Spleen (tissue), 7 donors: ENCODE measurements around the gene TBC1D21.

Experiments
- POLR2A ChIP-seq, 3 donors: fragments of 450-650 bp; IDR thresholded peaks; one replicate each; pipeline ENCODE4 v1.5.1; 2017; ENCODE audit warnings: antibody characterized with exemption in 3 of 3, mild to moderate bottlenecking in 1 of 3
- POLR2AphosphoS5 ChIP-seq, 3 donors: sonication (generic); formaldehyde crosslinking; IDR thresholded peaks; one replicate each; pipeline ENCODE4 v1.5.1; 2017; ENCODE audit warnings: antibody characterized with exemption in 3 of 3
- TF ChIP-seq, protein P1 (sequence below), 11 experiments: fragments of 200-600 bp in 7 of 11; fragments of 450-650 bp in 4 of 11; sonication (generic) in 4 of 11; IDR thresholded peaks in 8 of 11; conservative IDR thresholded peaks in 3 of 11; 1 replicate in 7 of 11; 2 replicates in 4 of 11; pipeline versions ENCODE4 v1.4.0 to v1.8.0; 2016 to 2021; ENCODE audit warnings: antibody characterized with exemption in 11 of 11, inconsistent platforms in 4 of 11, mild to moderate bottlenecking in 1 of 11
- donor health status: DM: no; HTN: no; CAD: no; lungs with moderate emphysema.
- donor health status: DM: no; HTN: no; CAD: no.
- donor health status: DM: no; HTN: no; CAD: no.

DNA sequence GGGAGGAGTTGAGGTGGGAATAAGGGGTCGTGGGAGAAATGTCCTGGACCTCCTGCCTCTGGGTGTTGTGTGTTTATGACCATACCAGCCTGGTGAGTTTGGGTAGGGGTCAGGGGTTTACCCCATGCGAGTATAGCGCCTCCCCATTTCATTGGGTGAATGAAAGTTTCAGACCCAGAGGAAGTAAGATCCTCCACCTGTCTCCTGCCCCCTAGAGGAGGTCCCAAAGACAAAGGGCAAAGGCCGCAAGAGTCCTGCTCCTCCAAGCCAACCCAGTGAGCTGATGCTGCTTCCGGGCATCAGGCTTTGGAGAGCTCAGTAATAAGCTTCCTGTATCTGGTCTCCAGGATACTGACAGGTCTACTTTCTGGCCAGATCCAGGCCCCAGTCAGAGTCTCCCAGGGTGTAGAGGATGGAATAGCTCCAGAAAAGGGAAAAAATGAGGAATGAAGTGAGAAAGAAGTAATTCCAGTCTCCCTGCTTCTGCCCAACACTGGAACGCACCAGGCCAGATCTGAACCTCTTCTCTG lies 6.4 kb upstream of the TBC1D21 start:
- TF ChIP-seq, protein P1, sequence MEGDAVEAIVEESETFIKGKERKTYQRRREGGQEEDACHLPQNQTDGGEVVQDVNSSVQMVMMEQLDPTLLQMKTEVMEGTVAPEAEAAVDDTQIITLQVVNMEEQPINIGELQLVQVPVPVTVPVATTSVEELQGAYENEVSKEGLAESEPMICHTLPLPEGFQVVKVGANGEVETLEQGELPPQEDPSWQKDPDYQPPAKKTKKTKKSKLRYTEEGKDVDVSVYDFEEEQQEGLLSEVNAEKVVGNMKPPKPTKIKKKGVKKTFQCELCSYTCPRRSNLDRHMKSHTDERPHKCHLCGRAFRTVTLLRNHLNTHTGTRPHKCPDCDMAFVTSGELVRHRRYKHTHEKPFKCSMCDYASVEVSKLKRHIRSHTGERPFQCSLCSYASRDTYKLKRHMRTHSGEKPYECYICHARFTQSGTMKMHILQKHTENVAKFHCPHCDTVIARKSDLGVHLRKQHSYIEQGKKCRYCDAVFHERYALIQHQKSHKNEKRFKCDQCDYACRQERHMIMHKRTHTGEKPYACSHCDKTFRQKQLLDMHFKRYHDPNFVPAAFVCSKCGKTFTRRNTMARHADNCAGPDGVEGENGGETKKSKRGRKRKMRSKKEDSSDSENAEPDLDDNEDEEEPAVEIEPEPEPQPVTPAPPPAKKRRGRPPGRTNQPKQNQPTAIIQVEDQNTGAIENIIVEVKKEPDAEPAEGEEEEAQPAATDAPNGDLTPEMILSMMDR (IDR thresholded peaks at IDR 0.05 in 8 of 11, conservative IDR thresholded peaks at IDR 0.05 in 3 of 11), result no peak
- TF ChIP-seq POLR2A (IDR thresholded peaks at IDR 0.05), result no peak
- TF ChIP-seq POLR2AphosphoS5 (IDR thresholded peaks at IDR 0.05), result no peak
